ENCODE results near the gene CDC14B. TPM values are rescaled to one million over a fixed set of nuclear protein-coding genes. Genes with fewer than 3 reads are reported as not detected.

Gene CDC14B
- 10 to 100 TPM; 45.9 to 59.8 (median 47.2) TPM for total RNA-seq

DNA sequence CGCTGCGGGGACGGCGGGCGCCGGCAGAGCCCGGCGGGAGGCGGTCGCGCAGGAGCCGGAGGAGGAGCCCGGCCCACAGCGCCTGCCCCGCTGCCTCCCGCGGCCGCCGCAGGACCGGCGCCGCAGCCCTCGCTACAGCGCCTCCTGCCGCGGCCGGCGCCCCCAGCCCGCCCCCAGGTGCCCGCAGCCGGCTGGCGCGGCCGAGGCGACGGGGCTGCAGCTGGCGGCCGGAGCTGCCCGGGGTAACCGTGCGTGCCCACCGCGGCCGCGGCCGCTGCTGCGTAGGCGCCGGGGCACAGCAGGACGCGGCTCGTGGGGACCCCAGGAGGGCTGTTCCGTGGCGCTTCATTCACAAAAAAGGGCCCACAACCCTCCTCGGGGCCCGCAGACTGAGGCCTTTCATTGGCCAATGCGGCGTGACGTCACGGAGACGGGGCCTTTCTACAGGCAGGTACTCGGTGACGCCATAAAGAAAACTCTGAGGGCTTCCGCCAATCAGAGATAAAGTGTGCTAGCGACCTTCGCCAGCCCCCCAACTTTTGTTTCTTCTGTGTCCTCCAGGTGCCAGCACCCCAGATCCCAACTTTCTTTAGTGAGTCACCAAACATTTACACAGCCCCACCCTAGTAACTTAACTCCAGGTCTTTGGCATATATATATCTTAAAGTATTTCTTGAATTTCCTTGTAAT, at the start of gene CDC14B:
Gene CDC14B (minus strand): TSS at position 353 of the 690 bp plus-strand sequence. CDS start 465 bp downstream, outside the sequence.
- TF ChIP-seq, protein P1, sequence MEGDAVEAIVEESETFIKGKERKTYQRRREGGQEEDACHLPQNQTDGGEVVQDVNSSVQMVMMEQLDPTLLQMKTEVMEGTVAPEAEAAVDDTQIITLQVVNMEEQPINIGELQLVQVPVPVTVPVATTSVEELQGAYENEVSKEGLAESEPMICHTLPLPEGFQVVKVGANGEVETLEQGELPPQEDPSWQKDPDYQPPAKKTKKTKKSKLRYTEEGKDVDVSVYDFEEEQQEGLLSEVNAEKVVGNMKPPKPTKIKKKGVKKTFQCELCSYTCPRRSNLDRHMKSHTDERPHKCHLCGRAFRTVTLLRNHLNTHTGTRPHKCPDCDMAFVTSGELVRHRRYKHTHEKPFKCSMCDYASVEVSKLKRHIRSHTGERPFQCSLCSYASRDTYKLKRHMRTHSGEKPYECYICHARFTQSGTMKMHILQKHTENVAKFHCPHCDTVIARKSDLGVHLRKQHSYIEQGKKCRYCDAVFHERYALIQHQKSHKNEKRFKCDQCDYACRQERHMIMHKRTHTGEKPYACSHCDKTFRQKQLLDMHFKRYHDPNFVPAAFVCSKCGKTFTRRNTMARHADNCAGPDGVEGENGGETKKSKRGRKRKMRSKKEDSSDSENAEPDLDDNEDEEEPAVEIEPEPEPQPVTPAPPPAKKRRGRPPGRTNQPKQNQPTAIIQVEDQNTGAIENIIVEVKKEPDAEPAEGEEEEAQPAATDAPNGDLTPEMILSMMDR (IDR thresholded peaks at IDR 0.05; ENCODE audit: low read depth): no peak

DNA sequence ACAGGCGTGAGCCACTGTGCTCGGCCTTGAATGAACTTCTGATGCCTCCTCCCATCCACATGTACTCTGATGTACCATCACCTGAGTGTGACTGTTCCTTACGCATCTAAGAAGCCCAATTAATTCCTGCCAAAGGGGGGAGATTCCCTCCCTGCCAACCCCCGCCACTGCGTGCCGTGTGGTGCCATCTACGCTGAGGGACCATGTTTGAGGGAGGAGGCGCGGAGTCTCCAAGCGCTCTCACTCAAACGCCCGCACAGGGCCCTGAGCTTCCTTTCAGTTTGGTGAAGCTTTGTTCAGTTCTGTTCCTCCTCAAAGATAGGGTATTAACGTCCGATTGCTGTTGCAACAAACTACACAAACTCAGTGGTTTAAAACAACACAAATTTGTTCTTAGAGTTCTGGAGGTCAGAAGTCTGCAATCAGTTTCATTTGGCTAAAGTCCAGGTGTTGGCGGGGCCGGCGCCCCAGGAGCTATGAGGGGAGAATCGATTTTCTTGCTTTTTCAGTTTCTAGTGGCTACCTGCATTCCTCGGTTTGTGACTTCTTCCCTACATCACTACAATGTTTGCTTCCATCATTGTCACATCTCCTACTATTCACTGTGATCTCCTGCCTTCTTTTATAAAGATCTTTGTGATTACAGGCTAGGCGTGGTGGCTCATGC, 49.4 kb upstream of the CDC14B start:
- TF ChIP-seq, protein P1 (IDR thresholded peaks at IDR 0.05; ENCODE audit: low read depth): no peak

DNA sequence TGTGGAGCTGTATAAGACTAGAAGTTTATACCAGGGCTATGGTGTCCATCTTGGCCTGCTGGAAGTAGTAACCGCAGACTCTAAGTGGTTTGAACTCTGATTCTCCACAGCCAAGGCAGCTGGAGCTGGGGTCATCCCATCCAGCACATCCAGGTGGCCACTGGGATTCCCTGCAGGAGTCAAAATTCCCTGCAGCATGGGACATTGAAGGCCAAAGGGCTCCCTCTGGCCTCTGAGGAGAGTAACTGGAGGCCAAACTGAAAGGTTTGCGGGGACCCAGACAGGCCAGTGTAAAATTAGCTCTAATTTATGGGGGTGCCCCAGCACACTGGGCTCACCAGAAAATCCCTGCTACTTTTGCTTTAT, 47.7 kb upstream of the CDC14B start:
- TF ChIP-seq, protein P1 (IDR thresholded peaks at IDR 0.05; ENCODE audit: low read depth): no peak

DNA sequence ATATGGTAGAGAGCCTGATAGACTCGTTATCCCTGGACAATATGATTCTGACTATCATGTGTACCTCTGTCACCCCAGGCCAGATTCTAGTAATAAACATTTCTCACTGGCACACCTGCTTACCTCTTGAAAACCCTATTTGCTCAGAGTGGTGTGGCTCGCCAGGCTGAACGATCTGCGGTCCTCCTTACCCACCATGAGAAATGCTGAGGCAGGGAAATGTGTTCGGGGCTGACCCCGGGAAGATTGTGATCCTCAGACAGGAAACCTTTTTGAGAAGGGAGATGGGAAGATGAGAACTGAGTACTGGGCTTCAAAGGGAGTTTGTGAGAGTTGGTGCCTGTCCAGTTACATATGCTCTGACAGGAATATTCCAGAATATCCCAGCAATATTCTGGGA, 46.1 kb upstream of the CDC14B start:
- TF ChIP-seq, protein P1 (IDR thresholded peaks at IDR 0.05; ENCODE audit: low read depth): no peak

DNA sequence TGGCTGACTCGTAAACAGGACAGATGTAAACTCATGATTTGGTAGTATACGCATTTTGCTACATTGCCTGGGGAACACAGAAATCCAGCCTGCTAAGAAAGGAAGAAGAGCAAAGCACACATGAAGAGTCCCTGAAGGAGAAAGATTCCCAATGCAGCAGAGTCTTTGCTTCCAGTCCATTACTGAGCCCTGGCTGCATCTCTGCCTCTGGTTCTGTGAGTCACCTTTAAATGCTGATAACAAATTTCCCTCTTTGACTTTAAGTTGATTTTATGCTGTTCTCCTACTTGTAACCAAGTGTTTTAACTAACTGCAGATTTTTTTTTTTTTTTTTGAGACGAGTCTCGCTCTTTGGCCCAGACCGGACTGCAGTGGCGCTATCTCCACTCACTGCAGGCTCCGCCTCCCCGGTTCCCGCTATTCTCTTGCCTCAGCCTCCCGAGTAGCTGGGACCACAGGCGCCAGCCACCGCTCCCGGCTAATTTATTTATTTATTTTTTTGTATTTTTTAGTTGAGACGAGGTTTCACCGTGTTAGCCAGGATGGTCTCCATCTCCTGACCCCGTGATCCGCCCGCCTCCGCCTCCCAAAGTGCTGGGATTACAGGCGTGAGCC, 44.0 kb upstream of the CDC14B start:
- TF ChIP-seq, protein P1 (IDR thresholded peaks at IDR 0.05; ENCODE audit: low read depth): no peak

DNA sequence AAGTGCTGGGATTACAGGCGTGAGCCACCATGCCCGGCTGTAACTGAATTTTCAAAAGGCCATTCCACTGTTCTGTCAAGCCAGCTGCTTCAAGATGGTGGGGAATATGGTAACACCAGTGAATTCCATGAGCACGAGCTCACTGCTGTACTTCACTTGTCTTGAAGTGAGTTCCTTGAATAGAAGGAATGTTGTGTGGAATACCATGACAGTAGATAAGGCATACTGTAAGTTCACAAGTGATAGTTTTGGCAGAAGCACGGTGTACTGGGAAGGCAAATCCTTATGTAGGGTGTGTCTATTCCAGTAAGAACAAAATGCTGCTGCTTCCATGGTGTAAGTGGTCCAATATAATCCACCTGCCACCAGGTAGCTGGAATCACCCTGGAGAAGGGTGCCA, 42.1 kb upstream of the CDC14B start:
- TF ChIP-seq, protein P1 (IDR thresholded peaks at IDR 0.05; ENCODE audit: low read depth): no peak

DNA sequence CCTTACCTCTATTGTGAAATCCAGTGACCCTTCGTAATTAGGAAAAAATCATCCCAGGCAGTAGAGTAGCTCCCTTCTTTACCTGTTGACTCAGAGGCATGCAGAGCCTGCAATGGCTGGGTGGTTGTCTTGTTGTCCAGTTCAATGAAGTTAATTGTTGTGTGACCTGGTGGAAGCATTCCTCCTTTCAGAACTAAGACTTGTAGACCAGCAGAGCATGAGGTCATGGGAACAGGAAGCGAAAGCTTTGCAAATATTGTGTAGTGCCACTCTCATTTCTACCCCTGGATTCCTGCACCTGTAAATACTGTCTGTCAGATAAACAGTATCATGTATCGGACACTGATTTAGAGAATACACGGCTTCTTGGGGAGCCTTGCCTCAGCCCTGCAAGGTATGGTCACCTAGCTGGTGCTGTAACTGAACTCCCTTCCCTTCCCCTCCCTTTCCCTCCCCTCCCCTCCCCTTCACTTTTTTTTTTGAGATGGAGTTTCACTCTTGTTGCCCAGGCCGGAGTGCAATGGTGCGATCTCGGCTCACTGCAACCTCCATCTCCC, 41.1 kb upstream of the CDC14B start:
- TF ChIP-seq, protein P1 (IDR thresholded peaks at IDR 0.05; ENCODE audit: low read depth): no peak
